Liver (tissue), 3 donors: ENCODE results near the gene SLC2A4.

Experiments used
- JUND ChIP-seq, 2 donors: IDR thresholded peaks; 2 replicates each; pipeline ENCODE4 v1.6.1; 2016; ENCODE audit warnings: antibody characterized with exemption in 2 of 2
- RAD21 ChIP-seq, 2 donors: IDR thresholded peaks; 2 replicates each; pipeline ENCODE4 v1.6.1; 2016; ENCODE audit warnings: antibody characterized with exemption in 2 of 2, mild to moderate bottlenecking in 2 of 2
- SP1 ChIP-seq: IDR thresholded peaks from 2 replicates; pipeline ENCODE4 v1.6.1; 2018; ENCODE audit warnings: antibody characterized with exemption, mild to moderate bottlenecking
- YY1 ChIP-seq: IDR thresholded peaks from 2 replicates; pipeline ENCODE4 v1.6.1; 2016; ENCODE audit warnings: antibody characterized with exemption, mild to moderate bottlenecking
- TF ChIP-seq, protein P1 (sequence below): fragments of 150-350 bp; IDR thresholded peaks from 2 replicates; pipeline ENCODE4 v1.5.1; 2017; ENCODE audit warnings: improper control_type of control experiment, low read depth, low read length; ENCODE audit not compliant: missing input control
- TF ChIP-seq, protein P2 (sequence below): IDR thresholded peaks from 2 replicates; pipeline ENCODE4 v1.6.1; 2016; ENCODE audit warnings: antibody characterized with exemption
- donor health status: healthy.
- donor health status: healthy.

DNA sequence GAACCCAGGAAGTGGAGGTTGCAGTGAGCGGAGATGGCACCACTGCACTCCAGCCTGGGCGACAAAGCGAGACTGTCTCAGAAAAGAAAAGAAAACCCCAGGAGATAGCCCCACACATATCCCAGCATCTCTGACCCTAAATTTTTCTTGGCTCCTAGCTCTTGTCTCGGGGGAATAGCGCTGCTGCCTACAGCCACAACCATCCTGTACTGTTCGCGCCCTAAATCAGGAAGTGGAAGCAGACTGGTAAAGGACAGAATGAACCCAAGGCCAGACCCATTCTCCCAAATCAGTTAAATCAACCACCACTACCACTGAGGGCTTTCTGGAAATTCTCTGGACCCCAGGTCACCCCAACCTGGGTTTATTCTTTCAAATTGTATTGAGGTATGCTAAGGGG, 31.7 kb upstream of the SLC2A4 start:
- TF ChIP-seq, protein P1, sequence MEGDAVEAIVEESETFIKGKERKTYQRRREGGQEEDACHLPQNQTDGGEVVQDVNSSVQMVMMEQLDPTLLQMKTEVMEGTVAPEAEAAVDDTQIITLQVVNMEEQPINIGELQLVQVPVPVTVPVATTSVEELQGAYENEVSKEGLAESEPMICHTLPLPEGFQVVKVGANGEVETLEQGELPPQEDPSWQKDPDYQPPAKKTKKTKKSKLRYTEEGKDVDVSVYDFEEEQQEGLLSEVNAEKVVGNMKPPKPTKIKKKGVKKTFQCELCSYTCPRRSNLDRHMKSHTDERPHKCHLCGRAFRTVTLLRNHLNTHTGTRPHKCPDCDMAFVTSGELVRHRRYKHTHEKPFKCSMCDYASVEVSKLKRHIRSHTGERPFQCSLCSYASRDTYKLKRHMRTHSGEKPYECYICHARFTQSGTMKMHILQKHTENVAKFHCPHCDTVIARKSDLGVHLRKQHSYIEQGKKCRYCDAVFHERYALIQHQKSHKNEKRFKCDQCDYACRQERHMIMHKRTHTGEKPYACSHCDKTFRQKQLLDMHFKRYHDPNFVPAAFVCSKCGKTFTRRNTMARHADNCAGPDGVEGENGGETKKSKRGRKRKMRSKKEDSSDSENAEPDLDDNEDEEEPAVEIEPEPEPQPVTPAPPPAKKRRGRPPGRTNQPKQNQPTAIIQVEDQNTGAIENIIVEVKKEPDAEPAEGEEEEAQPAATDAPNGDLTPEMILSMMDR, result no peak
- TF ChIP-seq RAD21 (IDR thresholded peaks at IDR 0.05) (no peak), SP1 (no peak), JUND (IDR thresholded peaks at IDR 0.05) (no peak), YY1 (no peak)
- TF ChIP-seq, protein P2, sequence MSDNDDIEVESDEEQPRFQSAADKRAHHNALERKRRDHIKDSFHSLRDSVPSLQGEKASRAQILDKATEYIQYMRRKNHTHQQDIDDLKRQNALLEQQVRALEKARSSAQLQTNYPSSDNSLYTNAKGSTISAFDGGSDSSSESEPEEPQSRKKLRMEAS, result no peak
